HepG2 (cell line): Measurements from ENCODE around the gene CNDP1. TPM values are rescaled to one million over a fixed set of nuclear protein-coding genes. Genes with fewer than 3 reads are reported as not detected.

Source experiments
- BCL3 ChIP-seq: sonication (generic); formaldehyde crosslinking; IDR thresholded peaks from 2 replicates; pipeline ENCODE4 v1.5.1; 2020; ENCODE audit warnings: mild to moderate bottlenecking, missing genetic modification reagents, moderate library complexity
- CBX2 ChIP-seq, 2 experiments: fragments of 200-600 bp in 1 of 2; sonication (generic); formaldehyde crosslinking in 1 of 2; IDR thresholded peaks; 2 replicates each; pipeline versions ENCODE4 v1.7.0 to v1.8.1; 2018 to 2022; ENCODE audit warnings: low read depth in 2 of 2, low read length in 1 of 2, mild to moderate bottlenecking in 1 of 2, missing genetic modification reagents in 1 of 2
- HNF1A ChIP-seq, 2 experiments: sonication (generic) in 1 of 2; formaldehyde crosslinking in 1 of 2; IDR thresholded peaks; 2 replicates each; pipeline versions ENCODE4 v1.4.0 to v1.6.1; 2016 to 2020; ENCODE audit warnings: borderline replicate concordance in 1 of 2, low read depth in 1 of 2, mild to moderate bottlenecking in 1 of 2, missing genetic modification reagents in 1 of 2
- HOXA3 ChIP-seq: sonication (generic); formaldehyde crosslinking; IDR thresholded peaks from 2 replicates; pipeline ENCODE4 v1.5.0; 2020; ENCODE audit warnings: missing genetic modification reagents
- IRF1 ChIP-seq: sonication (generic); formaldehyde crosslinking; IDR thresholded peaks from 2 replicates; pipeline ENCODE4 v1.4.0; 2020; ENCODE audit warnings: low read depth, mild to moderate bottlenecking, missing genetic modification reagents
- MXD1 ChIP-seq: sonication (generic); formaldehyde crosslinking; IDR thresholded peaks from 2 replicates; pipeline ENCODE4 v1.4.0; 2020; ENCODE audit warnings: mild to moderate bottlenecking, missing genetic modification reagents
- PLRG1 ChIP-seq: fragments of 450-650 bp; conservative IDR thresholded peaks from 2 replicates; pipeline ENCODE4 v1.6.1; 2016
- SOX13 ChIP-seq, 3 experiments: fragments of 450-650 bp in 1 of 3; sonication (generic) in 1 of 3; formaldehyde crosslinking in 1 of 3; IDR thresholded peaks in 2 of 3; conservative IDR thresholded peaks in 1 of 3; 2 replicates each; pipeline versions ENCODE4 v1.5.0 to v1.6.1; 2016 to 2020; ENCODE audit warnings: antibody characterized with exemption in 1 of 3, mild to moderate bottlenecking in 1 of 3, missing compliant biosample characterization in 1 of 3, missing genetic modification reagents in 1 of 3, moderate library complexity in 1 of 3
- SP5 ChIP-seq: IDR thresholded peaks from 2 replicates; pipeline ENCODE4 v1.6.1; 2016; ENCODE audit warnings: low read depth, borderline replicate concordance
- ZC3H13 ChIP-seq: sonication (generic); formaldehyde crosslinking; IDR thresholded peaks from 2 replicates; pipeline ENCODE4 v1.8.1; 2023; ENCODE audit warnings: mild to moderate bottlenecking, missing genetic modification reagents, moderate library complexity
- ZHX1 ChIP-seq: sonication (generic); formaldehyde crosslinking; IDR thresholded peaks from 2 replicates; pipeline ENCODE4 v1.8.1; 2022; ENCODE audit warnings: low read depth, mild to moderate bottlenecking, missing genetic modification reagents
- ZNF225 ChIP-seq: sonication (generic); formaldehyde crosslinking; IDR thresholded peaks from 2 replicates; pipeline ENCODE4 v1.4.0; 2020; ENCODE audit warnings: mild to moderate bottlenecking, missing genetic modification reagents
- ZNF430 ChIP-seq: sonication (generic); formaldehyde crosslinking; IDR thresholded peaks from 2 replicates; pipeline ENCODE4 v1.9.0; 2021; ENCODE audit warnings: mild to moderate bottlenecking, missing genetic modification reagents
- ZNF883 ChIP-seq: sonication (generic); formaldehyde crosslinking; IDR thresholded peaks from 2 replicates; pipeline ENCODE4 v1.5.1; 2020; ENCODE audit warnings: mild to moderate bottlenecking, missing genetic modification reagents; ENCODE audit errors: not compliant biosample characterization
- polyA plus RNA-seq, 8 experiments: library from polyadenylated mRNA; depleted of rRNA in 3 of 8; stranded (reverse) in 7 of 8; unstranded in 1 of 8; fragments of >200 nt; fragmentation: Illumina TruSeq in 4 of 8; extraction: Trizol in 4 of 8; gene quantifications; 2 replicates each; pipeline versions ENCODE4 v1.2.1 to v1.2.3, GENCODE V29; 2011 to 2016; ENCODE audit warnings: low read depth in 4 of 8, missing spikeins in 1 of 8, mixed read lengths in 1 of 8; ENCODE audit not compliant: insufficient read depth in 1 of 8
- total RNA-seq, 5 experiments: library from RNA; depleted of rRNA; stranded (reverse); fragments of >200 nt; fragmentation: Illumina TruSeq; extraction: Trizol; gene quantifications; 2 replicates each; pipeline ENCODE4 v1.2.3, GENCODE V29; 2016; ENCODE audit warnings: low read depth in 1 of 5

CNDP1 gene
- total and polyA plus RNA-seq, 2 of the 13 experiments (the other 11 are each of a cell fraction or from before 2014, with no cell fraction given) = 0.01 TPM; not detected in 1

- peak; percentile 89 for TF ChIP-seq BCL3 (CRISPR knock-in tag)
- TF ChIP-seq PLRG1 = no peak
- peak; percentile 44; the same call in 1 of the 2 replicates for TF ChIP-seq SP5 (CRISPR knock-in tag)
- no peak for TF ChIP-seq SOX13 (IDR thresholded peaks at IDR 0.05)
- TF ChIP-seq SOX13 (CRISPR knock-in tag; conservative IDR thresholded peaks at IDR 0.05 in 1 of 2, IDR thresholded peaks at IDR 0.05 in 1 of 2) = peak in 1 of 2 experiments; percentile 30; a peak in 2 of 4 replicates
- no peak for TF ChIP-seq CBX2 (IDR thresholded peaks at IDR 0.05; ENCODE audit: low read depth, low read length)
- no peak for TF ChIP-seq CBX2 (CRISPR knock-in tag; IDR thresholded peaks at IDR 0.05; ENCODE audit: low read depth)
- peak; percentile 76; the same call in 1 of the 2 replicates for TF ChIP-seq ZNF225 (CRISPR knock-in tag)
- no peak for TF ChIP-seq HOXA3 (CRISPR knock-in tag)
- TF ChIP-seq HNF1A (IDR thresholded peaks at IDR 0.05; ENCODE audit: low read depth) = no peak
- no peak for TF ChIP-seq HNF1A (CRISPR knock-in tag; IDR thresholded peaks at IDR 0.05; ENCODE audit: borderline replicate concordance)
- TF ChIP-seq ZNF883 = peak; percentile 86
- no peak for TF ChIP-seq IRF1 (CRISPR knock-in tag)
- TF ChIP-seq MXD1 (CRISPR knock-in tag) = no peak; the same call in 1 of the 2 replicates
- no peak for TF ChIP-seq ZC3H13 (CRISPR knock-in tag)
- peak; percentile 62; the same call in 1 of the 2 replicates for TF ChIP-seq ZHX1 (CRISPR knock-in tag)
- TF ChIP-seq ZNF430 = peak; percentile 76; the same call in 1 of the 2 replicates
Measured at GRCh38 chr18:74598350-74599001, 64.2 kb downstream of the CNDP1 start (continued).
